ENCODE data around the gene FAM163A.

Gene FAM163A

GRCh38 chr1:179753061-179753460 lies 10.0 kb downstream of the FAM163A start:
- DNase-seq = no peak

DNA sequence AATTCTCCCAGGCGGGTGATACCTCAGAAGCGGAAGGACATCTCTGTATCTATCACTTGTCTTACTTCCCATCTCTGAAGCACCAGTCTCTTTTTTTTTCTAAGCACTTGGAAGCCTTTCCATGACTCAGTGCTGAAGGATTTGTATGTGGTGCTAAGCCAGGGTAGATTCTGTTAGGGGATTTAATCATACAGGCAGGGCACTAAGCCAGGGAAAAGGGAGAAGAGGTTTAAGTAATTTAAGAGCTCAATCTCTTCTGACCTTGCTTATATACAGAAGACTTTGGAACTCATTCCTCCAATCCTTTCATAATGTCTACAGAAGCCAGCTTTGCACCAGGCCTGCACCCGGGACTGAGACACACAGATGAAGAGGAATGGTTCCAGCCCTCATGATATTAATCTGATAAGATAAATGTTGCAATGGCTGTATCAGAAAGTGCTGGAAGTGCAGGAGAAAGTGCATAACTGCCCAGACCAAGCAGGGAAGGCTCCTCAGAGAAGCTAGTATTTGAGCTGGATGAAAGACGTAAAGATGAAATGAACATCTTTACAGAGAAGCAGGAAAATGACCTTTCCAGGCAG lies 11.0 kb downstream of the FAM163A start:
- no peak for DNase-seq

DNA sequence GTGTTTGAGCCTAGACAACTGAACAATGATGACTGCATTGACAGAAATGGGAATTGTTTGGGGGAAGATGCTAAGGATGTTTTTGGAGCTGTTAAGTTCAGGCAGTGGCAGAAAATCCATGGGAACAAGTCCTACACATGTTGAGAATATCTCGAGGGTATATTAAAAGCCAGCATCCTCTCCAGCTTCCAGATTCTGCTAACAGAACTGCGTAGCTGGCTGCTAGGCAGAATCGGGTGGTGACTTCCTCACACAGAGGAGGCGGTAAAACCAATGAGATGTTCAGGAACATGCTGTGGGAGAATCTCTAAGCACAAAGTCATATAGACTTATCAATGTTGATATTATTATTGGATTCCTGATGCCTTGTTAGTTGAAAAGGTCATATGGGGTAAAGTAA lies 14.8 kb downstream of the FAM163A start:
- DNase-seq = no peak

- no peak for DNase-seq
These were observed 17.4 kb downstream of the FAM163A start for GRCh38 chr1:179760521-179760920.

DNA sequence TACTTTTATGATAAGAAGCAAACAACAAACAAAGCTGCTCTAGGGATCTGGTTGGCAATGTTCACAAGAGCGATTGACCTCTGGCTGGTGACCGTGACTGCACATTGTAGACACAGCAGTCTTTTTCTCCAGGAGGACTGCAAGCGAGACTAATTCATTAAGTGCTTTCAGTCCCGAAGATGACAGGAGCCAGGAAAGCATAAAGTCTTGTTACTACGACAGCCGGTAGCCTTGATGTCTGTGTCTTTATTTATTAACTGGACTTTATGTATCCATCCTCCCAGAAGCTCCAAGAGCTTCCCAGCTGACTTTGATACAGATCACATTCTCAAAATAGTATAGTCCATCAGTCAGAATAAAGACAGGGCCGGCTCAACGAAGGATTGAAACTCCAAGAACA lies 18.2 kb downstream of the FAM163A start:
- DNase-seq = no peak

GRCh38 chr1:179761846-179762640 lies 19.0 kb downstream of the FAM163A start:
- no peak for DNase-seq

- no peak for DNase-seq
These were observed 24.1 kb downstream of the FAM163A start for GRCh38 chr1:179767177-179767581.

DNA sequence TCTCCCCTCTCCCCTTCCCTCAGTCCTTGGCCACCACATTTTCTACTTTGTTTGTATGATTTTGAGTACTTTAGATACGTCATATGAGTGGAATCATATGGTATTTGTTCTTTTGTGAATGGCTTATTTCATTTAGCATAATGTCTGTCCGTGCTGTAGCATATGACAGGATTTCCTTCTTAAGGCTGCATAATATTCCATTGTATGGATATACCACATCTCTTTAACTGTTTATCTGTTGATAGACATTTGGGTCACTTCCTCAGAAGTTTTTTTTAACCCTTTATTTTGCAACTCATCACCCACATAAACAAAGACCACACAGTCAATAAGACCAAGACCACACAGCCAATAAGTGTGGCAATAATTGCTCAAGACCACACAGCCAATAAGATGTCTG lies 24.9 kb downstream of the FAM163A start:
- no peak for DNase-seq

DNA sequence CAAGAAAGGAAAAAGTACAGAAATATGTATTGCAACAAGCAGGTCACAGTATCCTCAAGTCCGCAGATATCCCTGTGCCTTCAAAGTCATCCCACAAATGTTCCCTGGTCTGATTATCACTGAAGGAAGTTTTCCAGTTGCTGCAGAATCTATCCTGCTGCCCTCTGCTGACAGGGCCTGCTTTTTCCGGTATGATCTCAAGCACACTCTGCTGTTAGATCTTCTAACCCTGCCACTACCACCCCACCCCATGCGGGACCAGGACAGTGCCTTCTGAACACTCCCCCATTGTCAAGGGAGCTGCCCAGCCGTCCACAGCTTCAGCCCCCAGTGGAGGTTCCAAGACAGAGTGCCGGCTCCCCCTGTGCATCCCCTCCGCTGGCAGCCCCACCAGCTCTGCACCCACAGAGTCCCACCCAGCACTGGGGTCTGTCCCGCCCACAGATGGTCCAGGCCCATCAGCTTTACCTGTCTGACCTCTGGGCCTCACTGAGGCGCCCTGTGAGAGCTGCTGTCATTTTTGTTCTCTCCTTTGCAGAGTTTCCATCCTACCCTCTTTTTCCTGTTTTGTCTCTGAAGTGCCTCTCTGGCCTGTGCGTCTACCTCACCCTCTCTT lies 27.9 kb downstream of the FAM163A start:
- DNase-seq = no peak

DNA sequence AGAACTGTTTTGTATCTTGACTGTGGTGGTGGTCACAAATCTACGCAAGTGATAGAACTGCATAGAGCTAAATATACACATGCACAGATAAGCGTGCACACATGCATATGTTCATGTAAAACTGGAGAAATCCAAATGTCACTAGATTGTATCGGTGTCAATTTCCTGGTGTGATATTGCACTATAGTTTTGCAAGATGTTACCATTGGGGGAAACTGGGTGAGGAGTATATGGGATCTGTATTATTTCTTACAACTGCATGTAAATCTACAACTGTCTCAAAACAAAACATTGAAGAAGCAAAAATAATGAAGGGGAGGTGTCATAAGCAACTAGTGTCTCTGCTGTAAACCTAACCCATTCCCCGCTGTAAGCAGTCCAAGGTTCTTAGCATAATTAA lies 30.2 kb downstream of the FAM163A start:
- DNase-seq = no peak

DNA sequence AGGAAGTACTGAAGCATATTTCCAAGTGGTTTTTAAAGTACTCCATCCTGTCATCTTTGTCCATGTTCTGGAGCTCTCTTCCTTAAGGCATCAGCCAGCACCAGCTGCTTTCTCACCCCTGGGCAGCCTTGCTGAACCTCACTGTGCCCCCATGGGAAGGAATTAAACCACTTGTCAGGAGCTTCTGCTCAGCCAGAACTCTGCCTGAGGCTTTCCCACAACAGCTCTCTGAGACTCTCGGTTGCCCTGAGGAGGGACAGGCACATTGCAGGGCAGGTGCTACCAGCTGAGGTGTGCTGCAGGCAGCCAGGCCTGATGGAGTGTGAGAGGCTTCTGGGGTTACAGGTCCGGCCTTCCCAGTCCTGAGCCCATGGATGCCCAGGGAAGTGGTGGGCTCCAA lies 30.9 kb downstream of the FAM163A start:
- DNase-seq = no peak

DNA sequence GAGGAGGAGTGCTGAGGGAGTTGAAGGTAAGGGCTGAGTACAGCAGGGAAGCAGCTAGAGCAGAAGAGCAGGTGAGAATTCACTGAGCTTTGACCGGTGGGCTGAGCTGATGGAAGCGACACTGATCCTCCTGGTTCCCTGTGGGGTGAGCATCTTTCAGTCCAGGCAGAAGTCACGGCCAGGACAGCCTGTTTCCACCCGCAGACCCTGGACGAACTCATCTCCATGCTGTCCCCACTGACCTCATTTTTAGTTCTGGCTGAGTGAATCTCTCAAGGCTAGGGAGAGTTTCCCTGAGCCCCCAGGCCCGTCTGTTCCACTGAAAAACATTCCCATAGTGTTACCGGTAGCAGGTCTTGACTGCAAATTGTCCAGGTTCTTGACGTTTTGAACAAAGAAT lies 31.5 kb downstream of the FAM163A start:
- no peak for DNase-seq

- no peak for DNase-seq
These were observed 31.9 kb downstream of the FAM163A start for GRCh38 chr1:179775009-179775408.

GRCh38 chr1:179776831-179777230 lies 33.7 kb downstream of the FAM163A start:
- DNase-seq = no peak

DNA sequence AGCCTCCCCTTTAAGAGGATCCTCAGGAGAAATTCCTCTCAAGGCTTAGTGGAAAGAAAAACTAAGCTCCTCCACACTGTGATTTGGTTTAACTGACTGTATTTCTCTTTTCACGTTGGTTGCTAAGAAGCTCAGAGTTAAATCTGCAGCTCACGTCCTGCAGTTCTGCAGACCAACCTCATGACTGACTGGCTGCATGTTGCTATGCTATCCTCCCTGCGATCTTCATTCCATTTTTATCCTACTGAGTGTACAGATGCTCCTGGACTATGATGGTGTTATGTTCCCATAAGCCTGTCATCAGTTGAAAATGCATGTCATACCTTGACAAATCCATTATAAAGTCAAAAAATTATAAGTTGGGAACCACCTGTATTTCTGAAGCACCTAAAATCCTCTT lies 34.6 kb downstream of the FAM163A start:
- no peak for DNase-seq

DNA sequence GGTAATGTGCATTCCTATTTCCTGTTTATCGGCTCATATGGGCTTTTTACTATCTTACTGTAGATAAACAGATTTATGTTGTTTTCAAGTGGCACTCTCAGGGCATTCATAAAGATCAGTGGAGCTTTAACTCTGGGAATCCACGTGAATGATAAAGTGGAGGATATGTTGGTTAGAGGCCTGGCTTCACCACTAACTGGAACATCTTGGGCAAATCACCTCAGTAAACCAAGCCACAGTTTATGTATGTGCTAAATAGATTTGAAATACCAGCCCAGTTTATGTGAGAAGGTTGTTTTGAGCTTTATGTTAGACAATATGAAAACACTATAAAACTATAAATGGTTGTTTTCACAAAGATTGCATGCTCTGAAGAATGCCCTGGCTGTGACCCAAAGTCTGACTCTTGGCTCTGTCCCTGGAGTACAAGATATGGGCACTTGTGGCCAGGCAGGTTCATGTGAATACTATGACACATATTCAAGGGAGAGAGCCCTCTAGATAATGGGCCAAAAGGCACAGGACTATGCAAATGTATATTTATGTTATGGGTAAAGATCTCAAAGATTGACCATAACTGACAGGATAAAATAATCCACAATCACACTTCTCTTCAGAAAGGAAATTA lies 36.7 kb downstream of the FAM163A start:
- DNase-seq = no peak

GRCh38 chr1:179781962-179782361 lies 38.9 kb downstream of the FAM163A start:
- DNase-seq = no peak

DNA sequence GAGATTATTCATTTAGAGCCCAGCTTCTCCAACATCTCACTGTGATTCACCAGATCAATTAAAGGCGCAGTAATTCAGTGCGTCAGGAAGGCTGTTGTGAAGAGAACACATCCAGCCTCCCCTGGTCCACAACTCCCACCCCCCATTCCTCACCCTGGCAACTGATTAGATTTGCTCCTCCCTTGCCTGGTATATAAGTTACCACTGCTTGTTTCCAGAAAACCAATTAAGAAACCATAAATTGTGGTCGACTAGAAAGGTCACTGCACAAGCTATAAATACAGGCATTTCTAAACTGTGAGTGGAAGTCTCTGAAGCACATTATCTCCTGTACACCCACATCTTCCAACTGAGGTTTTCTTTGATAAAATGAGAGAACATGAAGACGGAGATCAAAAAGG lies 41.9 kb downstream of the FAM163A start:
- no peak for DNase-seq

- no peak for DNase-seq
These were observed 42.6 kb downstream of the FAM163A start for GRCh38 chr1:179785728-179786127.

DNA sequence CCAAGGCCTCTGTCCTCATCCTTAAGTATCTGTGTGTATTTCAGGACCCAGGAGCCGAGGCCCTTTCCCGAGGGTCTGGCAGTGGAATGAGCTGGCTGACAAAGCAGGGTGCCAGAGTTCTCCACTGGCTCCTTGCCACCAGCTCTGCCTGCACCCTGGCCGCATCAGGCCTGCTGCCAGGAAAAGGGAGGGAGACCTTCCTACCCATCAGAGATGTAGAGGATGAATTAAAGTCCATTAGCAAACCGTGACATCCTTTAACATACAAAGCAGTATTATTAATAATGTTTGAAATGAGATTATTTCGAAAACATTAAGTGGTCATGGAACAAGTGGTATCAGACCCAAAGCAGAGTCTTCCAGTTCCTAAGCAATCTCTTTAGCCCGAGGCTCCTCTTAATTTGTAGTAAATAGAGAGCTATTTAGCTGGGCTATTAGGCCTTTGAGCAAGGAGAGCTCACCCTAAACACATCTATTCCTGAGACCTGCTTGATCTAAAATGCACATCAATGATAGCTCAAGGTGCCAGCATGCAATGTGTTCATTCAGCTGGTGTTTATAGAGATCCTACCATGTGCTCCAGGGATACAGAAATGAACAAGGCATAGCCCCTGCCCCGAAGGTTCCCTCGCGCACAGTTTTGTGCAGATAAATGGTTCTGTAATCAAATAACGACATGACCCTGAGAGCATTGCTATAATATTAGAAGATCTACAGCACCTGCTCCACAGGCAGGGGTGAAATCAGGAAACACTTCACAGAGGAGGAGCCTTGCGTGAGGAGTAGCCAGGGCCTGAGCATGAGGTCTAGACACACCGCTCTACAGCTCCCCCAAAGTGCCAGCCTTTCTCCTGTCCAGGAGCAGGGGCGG lies 44.0 kb downstream of the FAM163A start:
- DNase-seq = no peak

- DNase-seq = no peak
These were observed 45.2 kb downstream of the FAM163A start for GRCh38 chr1:179788259-179788658.

DNA sequence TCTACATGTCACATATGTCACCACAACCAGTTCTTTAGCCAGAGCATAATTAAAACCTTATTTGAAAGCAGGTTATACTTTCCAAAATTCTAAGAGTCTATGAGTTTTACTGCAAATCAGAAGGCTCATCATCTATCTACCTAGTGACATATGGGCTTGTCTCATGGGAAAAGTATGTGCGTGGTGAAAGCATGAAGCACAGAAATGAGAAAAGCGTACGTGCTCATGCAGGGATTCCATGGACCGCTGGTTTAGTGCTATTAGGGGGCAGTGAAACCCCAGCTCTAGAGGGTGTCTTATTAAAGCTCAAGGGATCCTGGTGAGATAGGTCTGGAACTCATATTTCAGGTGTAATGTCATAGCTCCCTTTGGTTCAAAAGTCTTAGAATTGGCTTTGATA lies 50.2 kb downstream of the FAM163A start:
- no peak for DNase-seq

DNA sequence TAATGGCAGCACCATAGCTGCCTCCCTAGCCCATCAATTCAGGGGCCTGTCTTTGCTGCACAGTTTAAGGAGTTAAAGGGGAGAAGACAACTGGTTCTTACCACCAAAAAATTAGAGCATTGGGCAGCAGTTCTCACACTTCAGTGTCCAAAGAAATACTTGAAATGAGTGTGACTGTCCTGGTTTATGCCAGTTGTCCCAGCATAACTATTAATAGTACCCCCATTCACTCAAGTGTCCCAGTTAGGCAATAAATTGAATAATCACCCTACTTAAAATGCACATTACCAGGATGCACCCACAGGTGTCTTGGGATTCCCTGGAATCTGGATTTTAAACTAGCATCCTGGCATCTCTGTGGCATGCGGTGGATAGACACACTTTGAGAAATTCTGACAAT lies 51.1 kb downstream of the FAM163A start:
- no peak for DNase-seq

Data from stimulated activated naive CD4-positive, alpha-beta T cell treated with Interleukin-2 at 50 U/mL for 16 hours (primary cell).